NCI-H2227 treated with DMSO at 0.1 percent for 48 hours (cell line): ENCODE measurements around the gene ARL2.

Source experiments
- DNase-seq: peaks from one replicate; lab custom pipeline; 2025; lab: John Stamatoyannopoulos, UW

Gene ARL2

GRCh38 chr11:65047581-65048422 is 33.8 kb downstream of the ARL2 start:
- DNase-seq: no peak

DNA sequence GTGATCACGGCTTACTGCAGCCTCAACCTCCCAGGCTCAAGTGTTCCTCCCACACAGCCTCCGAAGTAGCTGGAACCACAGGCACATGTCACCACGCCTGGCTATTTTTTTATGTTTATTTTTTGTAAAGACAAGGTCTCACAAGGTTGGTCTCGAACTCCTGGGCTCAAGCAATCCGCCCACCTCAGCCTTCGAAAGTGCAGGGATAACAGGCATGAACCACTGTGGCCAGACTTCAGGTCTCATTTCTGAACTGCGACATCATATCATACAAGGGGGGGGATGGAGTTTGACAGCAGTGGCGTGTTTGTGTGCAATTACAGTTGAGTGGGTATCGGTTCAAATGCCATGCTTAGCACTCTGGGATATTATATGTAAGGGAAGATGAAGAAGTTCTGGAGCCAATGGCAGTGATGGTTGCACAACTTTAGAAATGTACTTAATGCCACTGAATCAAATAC is 37.5 kb downstream of the ARL2 start:
- no peak for DNase-seq

DNA sequence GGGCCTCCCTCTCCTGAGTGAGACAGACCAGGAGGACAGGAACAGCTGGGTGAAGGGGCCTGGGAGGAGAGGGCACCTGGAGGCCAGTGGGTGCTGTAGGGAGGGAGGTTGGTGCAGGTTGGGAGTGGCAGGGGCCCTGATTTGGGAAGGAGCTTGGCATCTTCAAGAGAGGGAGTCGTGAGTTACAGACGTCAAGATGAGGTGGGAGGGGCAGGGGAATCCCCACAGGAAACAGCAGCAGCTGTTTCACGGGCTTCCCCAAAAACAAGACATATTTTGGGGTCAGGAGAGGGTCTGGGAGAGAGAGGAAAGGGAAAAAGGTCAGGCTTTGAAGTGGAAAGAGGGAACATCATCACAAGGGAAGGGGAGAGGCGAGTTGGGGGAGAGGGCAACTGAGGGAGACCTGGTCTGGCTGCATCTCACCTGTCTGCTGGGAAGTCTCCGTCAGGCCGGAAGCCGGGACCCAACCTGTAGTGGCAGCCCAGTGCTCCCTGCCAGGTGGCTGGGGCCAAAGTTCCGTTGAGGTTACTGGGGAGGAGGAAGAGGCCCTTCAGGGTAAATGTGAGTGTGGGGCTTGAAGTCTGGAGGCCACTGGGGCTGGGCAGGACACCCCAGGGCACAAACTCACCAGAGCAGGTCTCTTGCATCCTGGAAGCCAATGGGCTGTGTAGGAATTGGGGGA is 40.0 kb downstream of the ARL2 start:
- DNase-seq: no peak

- no peak for DNase-seq
Observed at GRCh38 chr11:65055538-65055937, 41.6 kb downstream of the ARL2 start.

DNA sequence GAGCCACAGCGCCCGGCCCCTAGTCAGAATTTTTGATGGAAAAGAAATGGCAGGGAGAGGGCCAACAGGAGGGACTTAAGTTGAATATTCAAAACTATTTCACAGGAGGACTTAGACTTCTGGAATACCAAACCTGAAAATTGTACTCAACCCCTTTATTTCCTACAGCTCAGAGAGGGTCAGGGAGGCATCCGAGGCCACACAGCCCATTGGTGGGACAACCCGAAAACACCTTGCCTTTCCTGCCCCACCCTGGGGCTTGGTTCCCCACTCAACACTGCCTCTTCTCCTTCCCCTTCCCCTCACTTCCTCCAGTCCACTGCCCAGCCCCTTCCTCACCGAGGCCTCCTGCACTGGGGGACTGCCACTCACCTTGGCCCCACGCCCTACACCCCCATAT is 43.0 kb downstream of the ARL2 start:
- no peak for DNase-seq

GRCh38 chr11:65057526-65057925 is 43.6 kb downstream of the ARL2 start:
- no peak for DNase-seq

DNA sequence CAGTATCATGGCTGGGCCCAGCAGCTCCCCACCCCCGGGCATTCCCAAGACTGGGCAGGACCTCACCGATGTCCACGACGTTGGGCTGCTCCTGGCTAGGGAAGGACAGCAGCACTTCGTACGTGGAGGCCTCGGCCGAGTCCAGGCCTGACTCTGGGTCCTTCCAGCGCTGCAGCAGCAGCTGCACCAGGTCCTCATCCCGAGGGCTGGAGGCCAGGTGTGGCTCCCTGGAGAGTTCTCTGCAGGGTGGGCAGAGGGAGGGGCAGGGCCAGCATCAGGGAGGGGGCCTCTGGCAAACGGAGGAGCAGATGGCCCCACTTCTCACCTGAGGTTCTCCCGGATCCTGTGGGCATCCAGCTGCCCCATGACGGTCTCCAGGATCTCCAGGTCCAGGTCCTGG is 44.1 kb downstream of the ARL2 start:
- DNase-seq: no peak

- DNase-seq: no peak
Observed at GRCh38 chr11:65058419-65059054, 44.6 kb downstream of the ARL2 start, which contains the start of gene NAALADL1. NAALADL1 (minus strand) TSS chr11:65058553; CDS start chr11:65058521, 32 bp downstream.

DNA sequence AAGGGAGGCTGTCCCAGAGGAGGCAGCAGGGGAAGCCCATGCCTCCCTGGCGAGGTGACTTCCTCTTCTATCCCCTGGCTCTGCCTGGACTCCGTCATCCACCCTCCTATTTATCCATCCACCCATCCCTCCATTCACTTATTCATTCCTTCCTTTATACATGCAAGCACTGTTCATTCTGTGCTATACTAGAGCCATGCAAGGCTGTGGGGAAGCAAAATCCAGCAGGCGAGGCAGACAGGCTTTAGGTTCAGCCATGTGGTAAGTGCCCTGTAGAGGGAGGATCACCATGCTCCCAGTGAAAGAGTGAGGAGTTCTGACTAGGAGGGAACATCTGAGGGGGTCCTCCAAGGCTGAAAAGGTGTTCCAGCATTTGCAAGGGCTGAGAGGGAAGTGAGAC is 45.6 kb downstream of the ARL2 start:
- DNase-seq: no peak

- no peak for DNase-seq
Observed at GRCh38 chr11:65059959-65060824, 46.2 kb downstream of the ARL2 start.

DNA sequence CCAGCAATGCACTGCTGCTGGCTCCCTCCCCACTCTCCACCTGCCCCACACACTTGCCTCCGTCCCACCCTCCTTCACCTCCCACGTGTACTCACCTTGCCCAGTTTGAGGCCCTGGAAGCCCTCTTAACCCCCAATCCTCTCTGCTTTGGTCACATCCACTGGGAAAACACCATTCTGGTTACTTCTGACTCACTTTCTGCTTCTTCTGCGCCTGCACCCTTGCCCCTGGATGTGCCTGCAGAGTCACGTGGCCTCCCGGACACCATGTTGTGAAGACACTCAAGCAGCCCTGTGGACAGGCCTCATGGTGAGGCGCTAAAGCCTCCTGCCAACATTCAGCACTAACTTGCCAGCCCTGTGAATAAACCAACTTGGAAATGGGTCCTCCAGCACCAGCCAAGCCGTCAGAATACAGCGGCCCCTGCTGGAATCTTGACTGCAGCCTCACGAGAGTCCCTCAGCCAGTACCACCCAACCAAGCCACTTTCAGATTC is 47.0 kb downstream of the ARL2 start:
- no peak for DNase-seq

DNA sequence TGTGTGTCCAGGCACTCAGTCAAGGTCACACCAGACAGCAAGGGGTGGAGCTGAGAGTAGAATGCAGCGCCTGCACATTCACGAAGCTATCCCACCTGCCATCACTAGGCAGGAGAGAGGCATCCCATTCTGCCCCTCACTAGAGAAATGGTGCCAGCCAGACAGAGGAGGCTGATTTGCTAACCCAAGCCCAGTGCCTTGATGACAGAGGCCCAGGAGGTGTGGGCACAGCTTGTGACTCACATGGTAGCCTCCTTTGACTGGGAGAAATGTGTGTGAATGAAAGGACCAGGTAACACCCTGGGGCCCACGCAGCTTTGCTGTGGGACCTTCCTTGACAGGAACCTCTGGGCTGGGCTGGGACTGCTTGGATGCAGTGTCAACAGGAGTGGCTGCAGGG is 49.6 kb downstream of the ARL2 start:
- no peak for DNase-seq

- DNase-seq: no peak
Observed at GRCh38 chr11:65064847-65065240, 50.9 kb downstream of the ARL2 start.

GRCh38 chr11:65065851-65066250 is 51.9 kb downstream of the ARL2 start:
- DNase-seq: no peak

GRCh38 chr11:65066315-65066714 is 52.4 kb downstream of the ARL2 start:
- no peak for DNase-seq

GRCh38 chr11:65066805-65067291 is 52.9 kb downstream of the ARL2 start:
- DNase-seq: no peak

DNA sequence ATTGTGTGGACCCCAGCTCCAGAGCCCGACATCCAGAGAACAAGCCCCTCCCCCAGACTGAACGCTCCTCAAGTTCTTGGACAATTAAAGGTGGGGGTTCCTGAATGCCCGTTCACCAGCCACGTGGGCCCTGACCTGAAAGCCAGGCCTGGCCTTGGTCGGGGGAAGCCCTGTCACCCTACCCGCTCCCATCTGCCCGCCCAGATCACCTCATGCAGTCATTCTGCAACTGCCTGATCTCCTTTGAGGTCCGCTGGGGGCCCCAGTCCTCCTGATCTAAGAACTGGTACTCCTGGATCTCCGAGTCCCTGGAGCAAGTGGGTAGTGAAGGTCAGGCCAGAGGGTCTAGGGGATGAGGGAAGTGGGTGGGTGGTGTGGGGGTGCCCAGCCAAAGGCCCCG is 53.5 kb downstream of the ARL2 start:
- DNase-seq: no peak

GRCh38 chr11:65069217-65069616 is 55.3 kb downstream of the ARL2 start:
- no peak for DNase-seq
